Naive thymus-derived CD8-positive, alpha-beta T cell (primary cell): ENCODE results near the gene HHLA2. TPM values are rescaled to one million over a fixed set of nuclear protein-coding genes. Genes with fewer than 3 reads are reported as not detected.
"Not testable (repeated sequence)": the region's sequence is repeated elsewhere in the genome, so short reads cannot be mapped to it uniquely, and the experiment has no call there.

Experiments used
- ATAC-seq, 2 donors: fragments of 150-1000 bp; cut with Tn5 transposase in 1 of 2; sonication (Bioruptor Pico), chemical (Tn5 transposase) in 1 of 2; 1 replicate in 1 of 2; 2 replicates in 1 of 2; pipeline ENCODE4 v1.10.0; 2021; ENCODE audit warnings: mild to moderate bottlenecking in 2 of 2, moderate library complexity in 2 of 2
- POLR2A ChIA-PET: fragments of 350-600 bp; sonication (Branson Sonifier 250); formaldehyde crosslinking; loops from one replicate; lab custom pipeline; 2021; ENCODE audit warnings: antibody characterized with exemption; lab: Charles Lee
- DNase-seq, 10 donors: peaks; one replicate each; pipeline versions ENCODE4 v3.0.0 to v3.0.0-alpha.2; 2020 to 2022
- H3K27ac Mint-ChIP-seq, 10 donors: one replicate each; pipeline ENCODE4 v1.8.0; 2020 to 2022; ENCODE audit warnings: mild to moderate bottlenecking in 10 of 10, mixed read lengths in 10 of 10, moderate library complexity in 4 of 10, inconsistent platforms in 1 of 10
- H3K27me3 Mint-ChIP-seq, 5 donors: one replicate each; pipeline ENCODE4 v1.8.0; 2021 to 2022; ENCODE audit warnings: mixed read lengths in 5 of 5
- H3K36me3 Mint-ChIP-seq, 3 donors: one replicate each; pipeline ENCODE4 v1.8.0; 2020 to 2022; ENCODE audit warnings: mixed read lengths in 3 of 3, mild to moderate bottlenecking in 2 of 3, inconsistent platforms in 1 of 3
- H3K4me1 Mint-ChIP-seq, 4 donors: one replicate each; pipeline ENCODE4 v1.8.0; 2021 to 2022; ENCODE audit warnings: mixed read lengths in 4 of 4
- H3K4me3 Mint-ChIP-seq, 10 donors: one replicate each; pipeline ENCODE4 v1.8.0; 2020 to 2022; ENCODE audit warnings: mild to moderate bottlenecking in 10 of 10, mixed read lengths in 10 of 10, moderate library complexity in 6 of 10, inconsistent platforms in 1 of 10
- H3K9me3 Mint-ChIP-seq, 9 donors: one replicate each; pipeline ENCODE4 v1.8.0; 2020 to 2022; ENCODE audit warnings: mixed read lengths in 9 of 9, mild to moderate bottlenecking in 3 of 9, inconsistent platforms in 1 of 9, moderate library complexity in 1 of 9
- polyA plus RNA-seq, 3 donors: library from polyadenylated mRNA; unstranded; fragments of 300-500 nt; fragmentation: Illumina TruSeq; gene quantifications; one replicate each; pipeline ENCODE4 v1.2.3, GENCODE V29; 2021
- total RNA-seq, 8 experiments: library from RNA in 2 of 8; stranded (reverse) in 2 of 8; gene quantifications; one replicate each; pipeline ENCODE4 v1.2.3 and lab custom pipeline; 2021 to 2026

The HHLA2 gene
- total and polyA plus RNA-seq, 5 experiments from 2014 or later: 0.44 to 0.75 (median 0.48) TPM; not detected in 2

- POLR2A ChIA-PET: no interaction called here
- no peak for ATAC-seq
- H3K4me1 Mint-ChIP-seq: peaks cover 0 to 7% (median under 1%) of the 10 kb centered on the region in 4 donors
These were observed 12.4 kb upstream of the HHLA2 start for GRCh38 chr3:108283989-108284388.

GRCh38 chr3:108285176-108285575, 11.2 kb upstream of the HHLA2 start:
- peaks cover 0 to 2% (median 0%) of the 10 kb centered on the region in 5 donors for H3K27me3 Mint-ChIP-seq
- peaks cover 0 to 7% (median under 1%) of the 10 kb centered on the region in 4 donors for H3K4me1 Mint-ChIP-seq
- no peak overlapping the region for H3K27ac Mint-ChIP-seq
- H3K4me3 Mint-ChIP-seq: no peak overlapping the region
- H3K36me3 Mint-ChIP-seq: peaks cover 0 to 4% (median 2%) of the 10 kb centered on the region in 3 donors
- H3K9me3 Mint-ChIP-seq: peaks cover 0 to 12% (median 4%) of the 10 kb centered on the region in 9 donors
- no peak for DNase-seq
- POLR2A ChIA-PET: no interaction called here
- ATAC-seq: no peak

More at GRCh38 chr3:108283989-108284388, 12.4 kb upstream of the HHLA2 start:
- Mint-ChIP-seq H3K27me3 (peaks cover 0 to 2% (median 0%) of the 10 kb centered on the region in 5 donors), H3K9me3 (peaks cover 0 to 18% (median 15%) of the 10 kb centered on the region in 9 donors), H3K27ac (no peak overlapping the region), H3K36me3 (peaks cover 0 to 16% (median 12%) of the 10 kb centered on the region in 3 donors), H3K4me3 (no peak overlapping the region)
- DNase-seq: no peak

- no peak overlapping the region for H3K4me3 Mint-ChIP-seq
- H3K27me3 Mint-ChIP-seq: no peaks in the 10 kb centered on the region
- ATAC-seq: no peak
- peaks cover 4 to 10% (median 9%) of the 10 kb centered on the region in 4 donors for H3K4me1 Mint-ChIP-seq
- no peak for DNase-seq
- POLR2A ChIA-PET: interaction anchor here (0.5 kb wide), 1 partner anchor 22 kb away, joined by 7 read pairs; no protein-coding TSS in a partner anchor
- H3K36me3 Mint-ChIP-seq: peaks cover 0 to 4% (median 0%) of the 10 kb centered on the region in 3 donors
- no peak overlapping the region for H3K27ac Mint-ChIP-seq
- H3K9me3 Mint-ChIP-seq: peaks cover 0 to 18% (median 0%) of the 10 kb centered on the region in 9 donors
These were observed 9.2 kb upstream of the HHLA2 start for GRCh38 chr3:108287146-108287545.

GRCh38 chr3:108288193-108288592, 8.2 kb upstream of the HHLA2 start:
- POLR2A ChIA-PET, H3K27me3 Mint-ChIP-seq, H3K36me3 Mint-ChIP-seq, H3K27ac Mint-ChIP-seq, H3K4me3 Mint-ChIP-seq, ATAC-seq, DNase-seq: not testable (repeated sequence)
- Mint-ChIP-seq H3K9me3 (peaks cover 0 to 14% (median 0%) of the 10 kb centered on the region in 9 donors), H3K4me1 (peaks cover 14 to 21% (median 20%) of the 10 kb centered on the region in 4 donors)

GRCh38 chr3:108289159-108289558, 7.2 kb upstream of the HHLA2 start:
- H3K27me3 Mint-ChIP-seq: no peaks in the 10 kb centered on the region
- ATAC-seq (no peak), DNase-seq (no peak)

GRCh38 chr3:108292450-108292849, 3.9 kb upstream of the HHLA2 start:
- DNase-seq: no peak
- no peaks in the 10 kb centered on the region for H3K36me3 Mint-ChIP-seq
- no peaks in the 10 kb centered on the region for H3K27me3 Mint-ChIP-seq
- H3K4me1 Mint-ChIP-seq: peaks cover 17 to 38% (median 32%) of the 10 kb centered on the region in 4 donors
- POLR2A ChIA-PET: interaction anchor here (1.1 kb wide), 1 partner anchor 68 kb away, joined by 3 read pairs; no protein-coding TSS in a partner anchor
- peak overlapping the region in 9 of 10 donors; percentile 12 to 88 (median 48) for H3K27ac Mint-ChIP-seq
- H3K4me3 Mint-ChIP-seq: peak overlapping the region in 4 of 10 donors; percentile 32 to 69 (median 56)
- H3K9me3 Mint-ChIP-seq: peaks cover 0 to 11% (median 0%) of the 10 kb centered on the region in 9 donors
- peak in 1 of 2 donors; percentile 18 for ATAC-seq

More at GRCh38 chr3:108289159-108289558, 7.2 kb upstream of the HHLA2 start:
- H3K4me1 Mint-ChIP-seq: peaks cover 19 to 30% (median 29%) of the 10 kb centered on the region in 4 donors
- no peak overlapping the region for H3K27ac Mint-ChIP-seq
- no peak overlapping the region for H3K4me3 Mint-ChIP-seq
- POLR2A ChIA-PET: no interaction called here
- peaks cover 0 to 4% (median 0%) of the 10 kb centered on the region in 3 donors for H3K36me3 Mint-ChIP-seq
- peaks cover 0 to 14% (median 0%) of the 10 kb centered on the region in 9 donors for H3K9me3 Mint-ChIP-seq

- peak in 3 of 10 donors; percentile 4 to 41 (median 39) for DNase-seq
These were observed 3.4 kb upstream of the HHLA2 start for GRCh38 chr3:108292905-108293328.

GRCh38 chr3:108293858-108294257, 2.5 kb upstream of the HHLA2 start:
- DNase-seq (no peak), ATAC-seq (no peak)
- Mint-ChIP-seq H3K27ac (peak overlapping the region in 3 of 10 donors; percentile 3 to 30 (median 6)), H3K4me1 (peaks cover 17 to 38% (median 32%) of the 10 kb centered on the region in 4 donors), H3K27me3 (no peaks in the 10 kb centered on the region), H3K4me3 (peak overlapping the region in 6 of 10 donors; percentile 4 to 61 (median 26)), H3K9me3 (peaks cover 0 to 11% (median 0%) of the 10 kb centered on the region in 9 donors), H3K36me3 (no peaks in the 10 kb centered on the region)
- POLR2A ChIA-PET: no interaction called here

More at GRCh38 chr3:108292905-108293328, 3.4 kb upstream of the HHLA2 start:
- Mint-ChIP-seq H3K4me3 (peak overlapping the region in 7 of 10 donors; percentile 17 to 69 (median 48)), H3K4me1 (peaks cover 17 to 38% (median 32%) of the 10 kb centered on the region in 4 donors), H3K27me3 (no peaks in the 10 kb centered on the region), H3K36me3 (no peaks in the 10 kb centered on the region), H3K27ac (peak overlapping the region in 8 of 10 donors; percentile 12 to 88 (median 48)), H3K9me3 (peaks cover 0 to 11% (median 0%) of the 10 kb centered on the region in 9 donors)
- POLR2A ChIA-PET: interaction anchor here (1.1 kb wide), 1 partner anchor 69 kb away, joined by 3 read pairs; no protein-coding TSS in a partner anchor
- ATAC-seq: peak; percentile 78 to 86

GRCh38 chr3:108295421-108296175, 750 bp upstream of the HHLA2 start:
- no peak for DNase-seq
- Mint-ChIP-seq H3K27ac (no peak overlapping the region), H3K4me3 (no peak overlapping the region), H3K36me3 (no peaks in the 10 kb centered on the region), H3K4me1 (peaks cover 17 to 38% (median 32%) of the 10 kb centered on the region in 4 donors), H3K27me3 (no peaks in the 10 kb centered on the region), H3K9me3 (peaks cover 0 to 8% (median 0%) of the 10 kb centered on the region in 9 donors)
- ATAC-seq: no peak
- POLR2A ChIA-PET: interaction anchor here (0.8 to 0.9 kb wide), 2 partner anchors 9 to 182 kb away, joined by 3 read pairs; no protein-coding TSS in a partner anchor

- Mint-ChIP-seq H3K36me3 (no peaks in the 10 kb centered on the region), H3K4me3 (no peak overlapping the region), H3K27ac (no peak overlapping the region), H3K27me3 (no peaks in the 10 kb centered on the region), H3K4me1 (peaks cover 13 to 38% (median 32%) of the 10 kb centered on the region in 4 donors), H3K9me3 (no peaks in the 10 kb centered on the region)
- no peak for ATAC-seq
- POLR2A ChIA-PET: no interaction called here
- no peak for DNase-seq
These were observed 1.3 kb downstream of the HHLA2 start for GRCh38 chr3:108297647-108298046.

GRCh38 chr3:108298056-108298455, 1.7 kb downstream of the HHLA2 start:
- Mint-ChIP-seq H3K4me1 (peaks cover 9 to 36% (median 28%) of the 10 kb centered on the region in 4 donors), H3K9me3 (no peaks in the 10 kb centered on the region), H3K36me3 (no peaks in the 10 kb centered on the region), H3K27ac (no peak overlapping the region), H3K27me3 (no peaks in the 10 kb centered on the region), H3K4me3 (no peak overlapping the region)
- no peak for ATAC-seq
- POLR2A ChIA-PET: no interaction called here
- DNase-seq: no peak

- H3K27me3 Mint-ChIP-seq: no peaks in the 10 kb centered on the region
- peaks cover 4 to 20% (median 11%) of the 10 kb centered on the region in 4 donors for H3K4me1 Mint-ChIP-seq
- POLR2A ChIA-PET: no interaction called here
- H3K36me3 Mint-ChIP-seq: no peaks in the 10 kb centered on the region
- H3K27ac Mint-ChIP-seq: no peak overlapping the region
- no peaks in the 10 kb centered on the region for H3K9me3 Mint-ChIP-seq
- no peak for ATAC-seq
- H3K4me3 Mint-ChIP-seq: no peak overlapping the region
- DNase-seq: no peak
These were observed 3.9 kb downstream of the HHLA2 start for GRCh38 chr3:108300103-108300849.
